Cardiac septum (tissue), 1 donor: ENCODE data around the gene GPR158. TPM values are rescaled to one million over a fixed set of nuclear protein-coding genes. Genes with fewer than 3 reads are reported as not detected.
"Not testable (repeated sequence)": the region's sequence is repeated elsewhere in the genome, so short reads cannot be mapped to it uniquely, and the experiment has no call there.

Source experiments
- DNase-seq: peaks from one replicate; pipeline ENCODE4 v3.0.0-alpha.2; 2020; ENCODE audit warnings: low spot score
- intact Hi-C: fragments of 100-400 bp; cut with DNase I; formaldehyde crosslinking; loops from one replicate; pipeline ENCODE4 v1.14.0; 2022
- total RNA-seq: library from RNA; stranded (reverse); fragmentation: NEBNext Ultra II Directional; extraction: Animal tissue kit (Norgen Biotek cat#: 25700); gene quantifications from one replicate; pipeline ENCODE4 v1.2.1, GENCODE V29; 2021
- donor health status: DM: no; HTN: no; CAD: no.

GPR158 gene
- total RNA-seq, 1 donor from 2014 or later, result 0.05 TPM

GRCh38 chr10:25294032-25294926 is 119.5 kb downstream of the GPR158 start:
- no peak for DNase-seq
- intact Hi-C loops, result no loop called here

DNA sequence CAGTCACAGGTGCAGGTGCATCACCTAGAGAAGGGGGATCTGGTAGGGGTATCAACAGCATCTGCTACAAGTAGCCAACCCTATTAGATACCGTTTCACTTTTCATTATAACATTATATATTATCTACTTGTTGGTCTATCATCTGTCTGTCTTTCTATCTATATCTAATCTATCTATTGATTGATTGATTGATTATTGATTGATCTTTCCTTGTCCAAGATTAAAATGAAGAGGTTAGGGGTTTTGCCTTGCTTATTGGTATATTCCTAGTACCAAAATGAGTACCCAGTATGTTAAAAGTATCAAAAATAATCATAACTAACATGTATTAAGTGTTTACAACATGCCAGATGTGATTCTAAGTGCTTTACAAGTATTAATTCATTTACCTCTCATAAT is 121.5 kb downstream of the GPR158 start:
- intact Hi-C loops, result no loop called here
- no peak for DNase-seq

- no peak for DNase-seq
- intact Hi-C loops, result no loop called here
Observed at GRCh38 chr10:25297466-25297865, 122.7 kb downstream of the GPR158 start.

DNA sequence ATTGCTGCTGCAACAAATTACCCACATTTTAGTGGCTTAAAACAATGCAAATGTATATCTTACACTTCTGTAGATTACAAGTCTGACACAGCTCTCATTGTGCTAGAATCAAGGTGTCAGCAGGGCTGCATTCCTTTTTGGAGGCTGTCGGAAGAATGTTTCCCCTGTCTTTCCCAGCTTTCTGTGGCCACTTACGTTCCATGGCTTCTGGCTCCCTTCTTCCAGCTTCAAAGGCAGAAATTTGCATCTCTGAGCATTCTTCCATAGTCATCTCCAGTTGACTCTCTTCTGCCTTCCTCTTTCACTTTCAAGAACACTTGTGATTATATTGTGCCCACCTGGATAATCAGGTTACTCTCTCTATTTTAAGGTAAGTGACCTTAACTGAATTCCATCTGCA is 125.3 kb downstream of the GPR158 start:
- intact Hi-C loops, result no loop called here
- no peak for DNase-seq

DNA sequence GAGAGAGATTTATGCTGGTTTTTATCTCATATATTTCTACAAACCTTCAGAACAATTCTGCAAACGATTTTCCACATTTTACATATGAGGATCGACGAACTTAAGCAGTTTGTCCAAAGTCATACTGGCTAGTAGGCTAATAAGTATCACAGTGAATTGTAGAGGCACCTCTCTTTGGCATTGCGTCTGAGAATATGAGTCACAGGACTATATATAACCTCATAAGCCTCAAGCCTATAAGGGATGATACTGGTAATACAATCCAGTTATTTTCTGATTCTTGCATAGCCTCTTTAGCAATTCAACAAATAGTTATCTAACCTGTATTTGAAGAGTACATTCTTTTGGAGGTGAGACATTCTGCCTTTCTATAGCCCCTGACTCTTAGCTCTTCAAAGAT is 129.8 kb downstream of the GPR158 start:
- intact Hi-C loops, result no loop called here
- no peak for DNase-seq

GRCh38 chr10:25306386-25306785 is 131.6 kb downstream of the GPR158 start:
- intact Hi-C loops, result no loop called here
- no peak for DNase-seq

DNA sequence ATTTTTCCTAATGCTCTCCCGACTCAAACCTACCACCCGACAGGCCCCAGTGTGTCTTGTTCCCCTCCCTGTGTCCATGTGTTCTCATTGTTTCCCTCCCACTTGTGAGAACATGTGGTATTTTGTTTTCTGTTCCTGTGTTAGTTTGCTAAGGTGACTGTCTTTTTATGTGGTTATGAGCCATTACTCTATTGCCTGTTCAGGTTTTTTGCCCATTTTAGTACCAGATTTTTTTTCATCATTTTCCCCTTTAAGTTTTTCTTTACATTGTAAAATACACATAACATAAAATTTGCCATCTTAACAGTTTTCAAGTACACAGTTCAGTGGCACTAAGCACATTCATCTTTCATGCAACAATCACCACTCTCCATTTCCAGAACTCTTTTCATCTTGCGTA is 133.5 kb downstream of the GPR158 start:
- intact Hi-C loops, result no loop called here
- DNase-seq, result no peak

DNA sequence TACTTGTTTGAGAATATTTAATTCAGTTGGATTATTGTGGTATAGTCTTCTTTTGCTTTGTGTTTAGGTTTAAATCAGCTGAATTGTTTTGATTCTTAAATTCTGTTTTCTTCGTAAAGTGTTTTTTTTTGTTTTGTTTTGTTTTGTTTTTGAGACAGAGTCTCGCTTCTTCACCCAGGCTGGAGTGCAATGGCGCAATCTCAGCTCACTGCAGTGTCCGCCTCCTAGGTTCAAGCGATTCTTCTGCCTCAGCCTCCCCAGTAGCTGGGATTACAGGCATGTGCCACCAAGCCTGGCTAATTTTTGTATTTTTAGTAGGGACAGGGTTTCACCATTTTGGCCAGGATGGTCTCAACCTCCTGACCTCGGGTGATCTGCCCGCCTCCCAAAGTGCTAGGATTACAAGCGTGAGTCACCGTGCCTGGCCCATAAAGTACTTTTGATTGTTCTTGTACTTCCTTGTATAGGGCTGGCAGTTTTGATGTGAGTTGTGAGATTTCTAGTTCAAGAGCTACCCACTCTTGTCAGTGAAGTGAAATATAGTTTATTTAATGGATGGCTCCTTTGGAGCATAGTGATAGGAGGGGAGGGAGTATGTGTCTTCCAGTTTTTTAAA is 142.9 kb downstream of the GPR158 start:
- intact Hi-C loops, DNase-seq: not testable (repeated sequence)

- DNase-seq, result no peak
- intact Hi-C loops, result no loop called here
Observed at GRCh38 chr10:25327273-25327672, 152.5 kb downstream of the GPR158 start.

DNA sequence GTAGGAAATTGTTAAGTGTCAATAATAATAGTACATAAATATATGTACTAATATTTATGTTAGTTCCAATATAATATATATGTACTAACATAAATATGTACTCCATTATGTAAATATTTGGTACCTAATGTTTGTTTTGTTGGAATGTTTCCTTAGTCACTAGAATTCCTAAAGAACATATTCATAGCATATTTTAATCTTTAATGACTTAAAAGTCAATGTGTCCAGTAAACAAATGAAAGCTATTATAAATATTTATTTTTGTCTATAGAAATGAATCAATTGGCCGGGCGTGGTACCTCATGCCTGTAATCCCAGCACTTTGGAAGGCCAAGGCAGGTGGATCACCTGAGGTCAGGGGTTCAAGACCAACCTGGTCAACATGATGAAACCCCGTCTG is 153.6 kb downstream of the GPR158 start:
- intact Hi-C loops, result no loop called here
- no peak for DNase-seq

- DNase-seq, intact Hi-C loops: not testable (repeated sequence)
Observed at GRCh38 chr10:25329587-25329986, 154.8 kb downstream of the GPR158 start.

GRCh38 chr10:25334445-25334844 is 159.6 kb downstream of the GPR158 start:
- intact Hi-C loops, result no loop called here
- DNase-seq, result no peak

GRCh38 chr10:25336330-25336729 is 161.5 kb downstream of the GPR158 start:
- intact Hi-C loops, result no loop called here
- DNase-seq, result no peak

- intact Hi-C loops, result no loop called here
- DNase-seq, result no peak
Observed at GRCh38 chr10:25338271-25338670, 163.5 kb downstream of the GPR158 start.

DNA sequence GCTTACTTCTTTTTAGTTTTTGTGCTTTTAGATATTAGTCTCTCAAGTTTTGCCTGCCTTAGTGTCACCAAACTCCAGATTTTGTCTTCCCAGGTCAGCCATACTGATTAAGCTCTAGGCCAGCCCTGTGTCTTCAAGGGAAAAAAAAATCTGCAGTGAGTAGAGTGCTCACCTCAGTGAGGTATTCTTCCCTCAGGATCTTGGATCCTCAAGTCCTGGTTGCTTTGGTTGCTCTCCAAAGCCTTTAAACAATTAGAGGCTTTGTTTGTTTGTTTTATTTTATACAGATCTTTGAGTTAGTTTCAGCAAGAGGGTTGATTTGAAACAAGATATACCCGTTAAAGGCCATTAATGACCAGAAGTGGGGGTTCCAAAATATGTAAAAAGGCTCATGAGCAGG is 165.2 kb downstream of the GPR158 start:
- DNase-seq, result no peak
- intact Hi-C loops, result no loop called here

- intact Hi-C loops, result no loop called here
- no peak for DNase-seq
Observed at GRCh38 chr10:25349520-25349919, 174.7 kb downstream of the GPR158 start.

- intact Hi-C loops, result no loop called here
- no peak for DNase-seq
Observed at GRCh38 chr10:25356609-25357008, 181.8 kb downstream of the GPR158 start.

- DNase-seq, result no peak
- intact Hi-C loops, result no loop called here
Observed at GRCh38 chr10:25357269-25357668, 182.5 kb downstream of the GPR158 start.

DNA sequence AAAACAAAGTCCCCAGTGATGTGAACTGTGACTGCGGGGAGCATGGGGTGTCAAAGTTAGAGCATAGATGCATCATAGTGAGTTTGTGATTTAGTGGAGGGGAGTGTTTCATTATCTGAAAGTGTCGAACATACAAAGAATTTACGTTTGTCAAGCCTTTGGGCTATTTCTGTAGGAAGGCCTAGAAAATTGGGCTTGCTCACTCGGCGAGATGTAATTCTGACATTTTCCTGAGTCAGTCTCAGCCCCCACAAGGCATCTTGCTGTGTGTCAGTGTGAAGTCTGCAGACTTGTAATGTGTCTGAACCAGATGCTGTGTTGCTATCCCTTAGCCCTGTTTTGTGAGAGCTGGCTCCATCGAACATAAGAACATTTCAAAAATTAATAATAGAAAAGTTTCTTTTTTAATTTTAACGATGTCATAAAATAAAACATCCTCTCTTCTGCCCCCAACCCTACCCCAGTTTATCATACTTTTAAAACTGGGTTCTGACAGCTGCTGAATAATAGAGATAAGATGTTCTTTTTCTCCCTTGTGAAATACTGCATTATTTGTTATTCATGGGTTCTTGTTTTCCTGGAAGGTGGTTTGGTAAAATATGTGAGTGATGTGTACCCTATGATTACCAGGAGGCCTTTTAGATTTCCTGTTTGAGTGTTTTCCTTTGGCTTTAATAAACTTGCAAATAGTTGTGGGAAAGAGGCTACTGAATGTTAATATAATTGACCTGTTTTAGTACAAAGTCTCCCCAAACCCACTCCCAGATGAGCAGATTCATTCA is 207.4 kb downstream of the GPR158 start:
- DNase-seq, result no peak
- intact Hi-C loops, result no loop called here

DNA sequence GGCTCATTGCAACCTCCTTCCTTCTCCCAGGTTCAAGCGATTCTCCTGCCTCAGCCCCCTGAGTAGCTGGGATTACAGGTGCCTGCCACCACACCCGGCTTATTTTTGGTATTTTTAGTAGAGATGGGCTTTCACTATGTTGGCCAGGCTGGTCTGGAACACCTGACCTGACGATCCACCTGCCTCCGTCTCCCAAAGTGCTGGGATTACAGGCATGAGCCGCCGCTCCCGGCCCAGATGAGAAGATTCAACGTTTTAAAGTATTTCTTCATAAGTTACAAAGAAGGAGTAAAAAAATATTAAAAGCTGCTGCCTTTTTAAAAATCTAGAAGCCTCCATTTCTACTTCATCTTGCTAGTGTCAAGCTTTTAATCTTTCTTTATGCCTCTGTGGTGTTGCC is 208.1 kb downstream of the GPR158 start:
- DNase-seq, intact Hi-C loops: not testable (repeated sequence)
